NT2/D1 (cell line): ENCODE data around the gene SHISA7.

Experiments
- SUZ12 ChIP-seq: IDR thresholded peaks from 2 replicates; pipeline ENCODE4 v1.6.1; 2011; ENCODE audit not compliant: insufficient read length, insufficient read depth; ENCODE audit errors: extremely low read depth
- YY1 ChIP-seq: IDR thresholded peaks from 2 replicates; pipeline ENCODE4 v1.6.1; 2011; ENCODE audit not compliant: insufficient read length, insufficient read depth
- ZNF274 ChIP-seq: IDR thresholded peaks from 2 replicates; pipeline ENCODE4 v1.6.1; 2011; ENCODE audit warnings: mild to moderate bottlenecking, low read depth, low read length

- TF ChIP-seq YY1 (no peak), SUZ12 (no peak), ZNF274 (no peak)
Observed at GRCh38 chr19:55471266-55471665, 28.2 kb upstream of the SHISA7 start.
